ENCODE data around the gene HDLBP.

HDLBP gene

GRCh38 chr2:241249654-241250053, 65.8 kb downstream of the HDLBP start:
- DNase-seq, result no peak

DNA sequence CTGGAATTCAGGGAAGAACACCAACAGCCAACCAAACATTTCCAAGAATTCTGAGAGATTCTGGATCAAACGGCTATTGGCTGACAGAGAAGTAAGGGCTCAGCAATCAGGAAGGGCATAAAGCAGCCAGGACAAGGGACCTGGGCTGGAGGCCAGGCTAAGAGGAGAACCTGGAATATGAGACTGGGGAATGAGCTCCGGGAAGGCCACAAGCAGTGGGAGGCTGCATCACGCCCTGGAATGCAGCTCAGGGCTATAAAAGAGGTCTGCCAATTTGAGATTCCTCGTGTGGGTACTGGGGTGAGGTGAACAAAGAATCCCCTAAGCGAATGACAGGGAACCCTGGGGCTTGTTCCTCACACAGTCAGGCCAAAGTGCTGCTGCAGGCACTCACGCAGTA, 66.6 kb downstream of the HDLBP start:
- no peak for DNase-seq

DNA sequence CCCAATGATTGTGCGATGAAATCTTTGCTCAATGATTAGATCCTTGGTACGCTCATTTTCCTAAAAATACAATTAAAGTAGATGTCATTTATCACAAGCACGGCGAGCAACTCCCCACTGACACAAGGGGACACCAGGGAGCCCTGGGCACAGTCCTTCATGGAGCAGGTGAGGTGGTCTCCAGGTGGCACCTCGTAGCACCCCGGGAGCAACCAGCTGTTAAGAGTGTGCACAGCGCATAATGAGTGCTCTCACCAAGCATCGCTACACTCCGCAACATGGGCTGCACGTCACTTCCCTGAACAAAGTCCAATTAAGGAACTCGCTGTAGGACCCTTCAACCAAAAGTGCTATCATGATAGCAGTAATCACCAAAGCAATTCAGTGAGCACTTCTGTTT, 67.2 kb downstream of the HDLBP start:
- no peak for DNase-seq

DNA sequence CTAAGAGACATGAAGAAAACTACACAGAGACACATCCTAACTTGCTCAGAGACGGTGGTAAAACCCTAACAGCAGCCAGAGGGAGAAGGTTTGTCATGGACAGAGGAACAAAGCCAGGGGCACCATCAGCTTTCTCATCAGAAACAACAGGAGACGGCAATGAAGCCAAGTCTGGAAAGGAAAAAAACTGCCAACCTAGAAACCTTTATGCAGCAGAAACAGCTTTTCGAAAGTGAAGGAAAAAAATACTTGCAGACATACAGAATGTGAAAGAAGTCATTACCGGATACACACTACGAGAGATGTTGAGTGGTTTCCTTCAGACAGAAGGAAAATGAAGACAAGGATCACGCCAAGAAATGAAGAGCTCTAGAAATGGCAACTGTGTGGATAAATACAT, 71.1 kb downstream of the HDLBP start:
- no peak for DNase-seq

DNA sequence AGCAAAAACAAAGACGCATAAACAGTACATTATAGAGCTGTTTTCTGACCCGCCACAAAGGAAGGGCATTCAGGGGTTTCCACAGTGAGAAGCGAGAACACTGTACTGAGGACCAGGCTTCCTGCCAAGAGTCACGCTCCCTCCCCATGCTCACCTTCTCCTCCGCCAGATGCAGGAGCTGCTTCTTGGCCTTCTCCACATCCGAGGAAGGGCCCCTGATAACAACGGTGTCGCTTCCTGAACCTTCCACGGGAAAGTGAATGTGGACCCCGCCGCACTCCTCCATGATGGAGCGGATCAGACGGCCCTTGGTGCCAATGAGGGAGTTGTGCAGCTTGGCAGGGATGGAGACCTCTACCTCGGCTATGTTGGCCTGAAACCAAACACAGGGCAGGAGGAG, 73.2 kb downstream of the HDLBP start:
- no peak for DNase-seq

GRCh38 chr2:241241669-241242068, 73.8 kb downstream of the HDLBP start:
- no peak for DNase-seq

- no peak for DNase-seq
Observed at GRCh38 chr2:241240320-241241004, 75.0 kb downstream of the HDLBP start.

DNA sequence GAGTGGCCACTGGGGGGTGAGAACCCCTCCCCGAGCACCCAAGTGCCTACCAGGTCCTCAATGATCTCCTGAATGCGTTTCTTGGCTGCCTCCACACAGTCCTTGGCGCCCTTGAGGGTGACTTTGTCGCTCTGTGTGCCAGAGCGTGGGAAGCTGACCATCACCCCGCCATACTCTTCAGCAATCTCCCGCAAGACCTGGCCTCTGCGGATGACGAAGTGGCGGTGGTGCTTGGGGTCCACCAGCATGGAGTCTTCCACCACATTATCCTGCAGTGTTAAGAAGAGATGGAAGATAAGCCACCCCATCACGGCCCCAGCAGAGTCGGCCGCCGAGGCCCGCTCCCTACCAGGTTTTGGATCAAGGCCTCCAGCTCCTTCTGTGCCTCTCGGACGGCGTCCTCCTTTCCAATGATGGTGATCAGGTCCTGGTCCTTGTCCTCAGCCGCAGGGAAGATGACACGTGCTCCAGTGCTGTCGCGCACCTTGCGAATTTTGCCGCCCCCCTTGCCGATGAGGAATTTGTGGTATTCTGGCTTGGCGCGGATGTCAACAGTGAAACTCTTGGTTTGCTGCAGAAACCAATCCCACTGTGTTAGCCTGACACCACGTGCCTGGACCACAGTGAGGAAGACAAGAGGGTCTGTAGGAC, 75.8 kb downstream of the HDLBP start:
- DNase-seq, result no peak

DNA sequence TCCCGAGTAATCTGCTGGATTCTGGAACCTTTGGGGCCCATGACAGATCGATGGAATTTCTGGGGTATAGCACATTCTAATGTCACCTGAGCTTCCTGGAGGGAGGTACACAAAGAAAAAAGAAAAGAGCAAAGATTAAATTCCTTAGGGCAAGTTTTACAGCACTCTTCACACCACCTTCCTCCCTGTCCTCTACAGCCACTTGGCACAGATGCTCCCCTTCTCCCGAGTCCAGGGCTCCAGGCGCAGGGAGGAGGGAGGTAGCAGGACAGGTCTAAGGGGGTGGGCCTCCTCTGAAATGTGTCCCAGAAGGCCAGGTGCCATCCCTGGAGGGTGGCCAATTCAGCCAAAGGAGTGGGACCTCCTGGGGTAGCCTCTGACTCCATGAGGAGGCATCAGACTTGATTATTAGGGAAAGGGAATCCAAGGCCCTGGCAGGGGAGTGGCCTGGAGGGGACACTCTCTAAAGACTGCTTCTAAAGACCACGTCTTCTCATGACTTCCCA, 76.7 kb downstream of the HDLBP start:
- no peak for DNase-seq

GRCh38 chr2:241237949-241238371, 77.5 kb downstream of the HDLBP start:
- DNase-seq, result no peak

- DNase-seq, result no peak
Observed at GRCh38 chr2:241237047-241237446, 78.4 kb downstream of the HDLBP start.

DNA sequence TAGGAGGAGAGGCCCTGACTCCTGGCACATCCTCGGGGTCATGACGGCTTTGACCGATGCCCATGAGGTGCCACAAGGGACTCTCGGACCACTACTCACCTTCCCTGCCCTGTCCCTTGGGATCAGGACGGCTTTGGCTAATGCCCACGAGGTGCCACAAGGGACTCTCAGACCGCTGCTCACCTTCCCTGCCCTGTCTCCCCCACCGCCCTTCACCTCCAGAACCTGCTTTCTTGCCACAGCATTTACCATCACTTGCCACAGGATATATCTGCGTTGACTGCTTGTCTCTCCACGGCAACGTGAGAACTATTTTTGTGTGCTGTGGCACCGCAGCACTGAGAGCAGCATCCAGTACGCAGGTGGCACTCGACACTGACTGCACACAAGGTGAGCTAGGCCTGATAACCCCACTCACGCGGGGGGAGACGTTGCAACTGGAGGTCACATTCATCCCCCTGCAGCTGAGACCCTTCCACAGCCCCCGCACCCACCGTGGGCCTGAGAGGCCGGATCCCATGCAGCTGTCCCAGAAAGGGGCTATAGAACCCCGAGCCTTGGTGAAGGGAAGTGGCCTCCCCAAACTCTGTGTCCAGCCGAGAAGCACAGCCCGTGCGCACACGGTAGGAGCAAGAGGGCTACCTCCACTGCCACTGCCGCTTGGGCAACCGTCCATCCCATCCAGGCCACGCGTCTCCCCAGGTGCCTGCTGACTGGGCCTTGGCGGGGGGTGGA, 79.4 kb downstream of the HDLBP start:
- DNase-seq, result no peak

DNA sequence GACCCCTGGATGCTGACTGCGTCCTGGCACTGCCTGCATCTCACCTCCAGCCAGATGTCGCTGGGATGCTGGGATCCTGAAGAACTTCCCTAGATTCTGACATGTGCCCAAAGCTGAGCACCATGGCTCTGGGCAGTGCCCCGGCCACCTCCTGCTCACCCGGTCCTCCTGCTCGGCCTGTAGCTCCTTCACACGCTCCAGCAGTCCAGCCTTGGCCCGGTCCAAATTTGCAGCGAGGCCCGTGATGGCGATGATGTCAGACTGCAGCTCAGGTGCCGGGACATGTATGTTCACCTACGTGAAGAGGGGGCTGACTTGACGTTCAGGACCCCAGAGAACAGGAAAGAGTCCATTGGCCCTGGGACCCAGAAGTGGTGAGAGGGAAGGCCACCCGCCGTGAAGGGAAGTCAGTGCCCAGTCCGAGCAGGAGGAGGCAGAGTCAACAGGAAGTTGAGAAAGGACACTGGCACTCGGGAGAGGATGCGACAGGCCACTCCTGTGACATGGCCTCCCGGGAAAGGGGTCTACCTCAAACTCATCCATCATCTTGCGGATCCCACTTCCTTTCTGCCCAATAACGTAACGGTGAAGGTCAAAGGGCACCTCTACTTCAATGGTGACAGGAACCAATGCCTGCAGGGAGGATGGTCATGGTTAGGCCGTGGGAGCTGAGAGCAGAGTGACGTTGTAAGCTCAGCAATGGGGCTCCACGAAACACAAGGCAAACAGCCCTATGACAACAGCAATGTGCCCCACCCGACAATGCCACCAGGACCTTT, 80.3 kb downstream of the HDLBP start:
- DNase-seq, result no peak

GRCh38 chr2:241234066-241234790, 81.2 kb downstream of the HDLBP start:
- DNase-seq, result no peak

DNA sequence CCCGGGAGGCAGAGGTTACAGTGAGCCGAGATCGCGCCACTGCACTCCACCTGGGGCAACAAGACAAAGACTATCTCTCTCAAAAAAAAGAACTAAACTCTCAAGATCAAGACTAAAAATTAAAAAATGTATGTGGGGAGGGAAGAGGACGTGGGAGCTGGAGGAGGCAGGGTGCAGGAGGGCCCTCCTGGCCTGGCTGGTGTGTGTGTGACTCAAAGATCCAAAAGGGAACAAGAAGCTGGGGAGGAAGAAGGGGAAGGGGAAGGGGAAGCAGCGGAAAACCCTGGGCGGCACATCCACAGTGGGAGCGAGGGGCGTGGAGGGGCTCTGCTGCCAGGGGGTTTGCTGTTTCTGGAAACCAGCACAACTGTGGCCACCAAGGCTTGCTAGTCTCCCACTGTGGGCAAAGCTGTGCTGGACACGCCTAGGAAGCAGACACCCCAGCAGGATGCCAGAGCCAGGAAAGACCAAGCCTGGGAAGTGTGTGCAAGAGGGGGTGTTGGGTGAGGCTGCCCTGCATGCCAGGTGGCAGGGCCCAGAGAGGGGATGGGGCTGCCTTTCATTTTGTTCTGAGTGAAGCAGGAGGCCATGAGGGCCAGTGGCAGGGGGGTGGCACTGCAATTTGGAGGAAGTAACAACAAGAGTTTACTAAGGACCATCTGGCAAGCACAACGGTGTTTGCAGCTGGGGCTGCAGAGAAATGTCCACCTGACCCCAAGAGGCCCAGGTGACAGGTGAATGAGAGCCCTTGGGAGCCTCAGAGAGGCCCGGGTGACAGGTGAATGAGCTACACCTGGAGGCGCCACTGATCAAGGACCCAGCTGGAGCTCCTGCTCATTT, 82.5 kb downstream of the HDLBP start:
- no peak for DNase-seq

DNA sequence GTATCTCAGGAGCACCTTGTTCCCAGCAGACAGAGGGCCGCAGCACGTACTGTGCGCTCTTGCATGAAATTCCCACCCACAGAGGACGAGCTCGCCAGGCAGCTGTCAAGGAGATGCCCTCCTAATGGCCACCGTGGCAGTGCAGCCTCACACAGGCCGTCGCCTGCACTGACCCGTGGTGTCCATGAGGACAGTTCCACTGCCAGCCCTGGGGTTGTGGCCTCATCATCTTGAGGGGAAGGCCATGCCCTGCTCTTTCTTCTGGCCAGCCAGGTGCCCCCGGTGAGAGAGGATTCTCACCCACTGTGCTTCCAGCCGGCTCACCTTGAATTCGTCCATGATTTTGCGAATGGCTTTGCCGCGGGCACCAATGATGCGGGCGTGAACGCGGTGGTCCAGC, 85.0 kb downstream of the HDLBP start:
- no peak for DNase-seq

GRCh38 chr2:241229563-241230401, 85.7 kb downstream of the HDLBP start:
- DNase-seq, result no peak

- no peak for DNase-seq
Observed at GRCh38 chr2:241228860-241229516, 86.5 kb downstream of the HDLBP start.

GRCh38 chr2:241228081-241228859, 87.2 kb downstream of the HDLBP start:
- no peak for DNase-seq
